Liver (tissue), 9 donors: ENCODE data around the gene KANK2. TPM values are rescaled to one million over a fixed set of nuclear protein-coding genes. Genes with fewer than 3 reads are reported as not detected.
A peak's percentile ranks its signal among the peaks of the same experiment; 100 is the strongest.
"Not testable (repeated sequence)": the region's sequence is repeated elsewhere in the genome, so short reads cannot be mapped to it uniquely, and the experiment has no call there.

Experiments
- DNase-seq: peaks from one replicate; pipeline ENCODE4 v3.0.0-alpha.2; 2017; ENCODE audit warnings: low spot score
- H3K27ac ChIP-seq, 2 donors: one replicate each; pipeline ENCODE4 v1.7.0; 2013; ENCODE audit warnings: inconsistent platforms in 2 of 2, low read length in 2 of 2, control low read depth in 1 of 2, low read depth in 1 of 2, mild to moderate bottlenecking in 1 of 2
- H3K27me3 ChIP-seq, 4 donors: one replicate each; pipeline versions ENCODE4 v1.6.1 to v1.7.0; 2013; ENCODE audit warnings: low read length in 3 of 4, inconsistent platforms in 1 of 4, mild to moderate bottlenecking in 1 of 4, moderate library complexity in 1 of 4; ENCODE audit not compliant: control insufficient read depth in 4 of 4, insufficient read depth in 4 of 4
- H3K36me3 ChIP-seq, 4 donors: one replicate each; pipeline versions ENCODE4 v1.6.1 to v1.7.0; 2013; ENCODE audit warnings: low read length in 3 of 4, mild to moderate bottlenecking in 3 of 4, low read depth in 1 of 4, moderate library complexity in 1 of 4; ENCODE audit not compliant: control insufficient read depth in 4 of 4, insufficient read depth in 3 of 4
- H3K4me1 ChIP-seq, 4 donors: one replicate each; pipeline versions ENCODE4 v1.6.1 to v1.7.0; 2013; ENCODE audit warnings: low read length in 3 of 4, mild to moderate bottlenecking in 3 of 4, moderate library complexity in 1 of 4; ENCODE audit not compliant: control insufficient read depth in 4 of 4, insufficient read depth in 4 of 4
- H3K4me3 ChIP-seq, 3 donors: one replicate each; pipeline versions ENCODE4 v1.6.1 to v1.7.0; 2013; ENCODE audit warnings: low read length in 3 of 3, control low read depth in 1 of 3, low read depth in 1 of 3, mild to moderate bottlenecking in 1 of 3
- H3K9ac ChIP-seq, 2 donors: one replicate each; pipeline ENCODE4 v1.7.0; 2013; ENCODE audit warnings: low read length in 2 of 2, mild to moderate bottlenecking in 2 of 2, moderate library complexity in 2 of 2, control low read depth in 1 of 2, low read depth in 1 of 2
- H3K9me3 ChIP-seq, 4 donors: one replicate each; pipeline versions ENCODE4 v1.6.1 to v1.7.0; 2013; ENCODE audit warnings: low read length in 3 of 4; ENCODE audit not compliant: control insufficient read depth in 4 of 4
- EGR1 ChIP-seq, 2 donors: IDR thresholded peaks; 2 replicates each; pipeline ENCODE4 v1.6.1; 2016 to 2018; ENCODE audit warnings: antibody characterized with exemption in 2 of 2, low read depth in 2 of 2
- FOXA1 ChIP-seq: IDR thresholded peaks from 2 replicates; pipeline ENCODE4 v1.6.1; 2016; ENCODE audit warnings: antibody characterized with exemption
- FOXA2 ChIP-seq: IDR thresholded peaks from 2 replicates; pipeline ENCODE4 v1.6.1; 2016; ENCODE audit warnings: antibody characterized with exemption
- GABPA ChIP-seq, 2 donors: IDR thresholded peaks in 1 of 2; conservative IDR thresholded peaks in 1 of 2; 2 replicates each; pipeline ENCODE4 v1.6.1; 2016; ENCODE audit warnings: antibody characterized with exemption in 2 of 2, mild to moderate bottlenecking in 1 of 2, moderate library complexity in 1 of 2
- HNF4A ChIP-seq, 2 donors: conservative IDR thresholded peaks; 2 replicates each; pipeline ENCODE4 v1.6.1; 2016; ENCODE audit warnings: antibody characterized with exemption in 2 of 2, mild to moderate bottlenecking in 2 of 2
- JUND ChIP-seq, 2 donors: IDR thresholded peaks; 2 replicates each; pipeline ENCODE4 v1.6.1; 2016; ENCODE audit warnings: antibody characterized with exemption in 2 of 2
- NR2F2 ChIP-seq: IDR thresholded peaks from 2 replicates; pipeline ENCODE4 v1.6.1; 2016; ENCODE audit warnings: antibody characterized with exemption
- RAD21 ChIP-seq, 2 donors: IDR thresholded peaks; 2 replicates each; pipeline ENCODE4 v1.6.1; 2016; ENCODE audit warnings: antibody characterized with exemption in 2 of 2, mild to moderate bottlenecking in 2 of 2
- RXRA ChIP-seq, 2 donors: IDR thresholded peaks; 2 replicates each; pipeline ENCODE4 v1.6.1; 2017 to 2018; ENCODE audit warnings: antibody characterized with exemption in 2 of 2, mild to moderate bottlenecking in 1 of 2
- SP1 ChIP-seq: IDR thresholded peaks from 2 replicates; pipeline ENCODE4 v1.6.1; 2018; ENCODE audit warnings: antibody characterized with exemption, mild to moderate bottlenecking
- YY1 ChIP-seq: IDR thresholded peaks from 2 replicates; pipeline ENCODE4 v1.6.1; 2016; ENCODE audit warnings: antibody characterized with exemption, mild to moderate bottlenecking
- ZBTB33 ChIP-seq: IDR thresholded peaks from 2 replicates; pipeline ENCODE4 v1.6.1; 2016; ENCODE audit warnings: antibody characterized with exemption
- WGBS: extraction: QIAGEN DNeasy Blood & Tissue Kit; methylation state at CpG from one replicate; pipeline ENCODE4 v1.1.7; 2013; 5-methylcytosine and 5-hydroxymethylcytosine counted together
- polyA plus RNA-seq, 2 donors: library from polyadenylated mRNA; stranded (reverse) in 1 of 2; unstranded in 1 of 2; fragments of 200-250 nt in 1 of 2; fragments of >200 nt in 1 of 2; fragmentation: Nextera tagmentation in 1 of 2; extraction: Ambion mirVana in 1 of 2; gene quantifications; one replicate each; pipeline versions ENCODE4 v1.2.1 to v1.2.3, GENCODE V29; 2013 to 2015
- total RNA-seq, 2 donors: library from RNA; depleted of rRNA; stranded (reverse); fragments of >200 nt; gene quantifications; one replicate each; pipeline ENCODE4 v1.2.3, GENCODE V29; 2014
- TF ChIP-seq, protein P1 (sequence below): IDR thresholded peaks from 2 replicates; pipeline ENCODE4 v1.6.1; 2016; ENCODE audit warnings: antibody characterized with exemption, mild to moderate bottlenecking
- TF ChIP-seq, protein P2 (sequence below): IDR thresholded peaks from 2 replicates; pipeline ENCODE4 v1.6.1; 2016; ENCODE audit warnings: antibody characterized with exemption
- TF ChIP-seq, protein P3 (sequence below): fragments of 150-350 bp; IDR thresholded peaks from 2 replicates; pipeline ENCODE4 v1.5.1; 2017; ENCODE audit warnings: improper control_type of control experiment, low read depth, low read length; ENCODE audit not compliant: missing input control
- donor health status: healthy.
- donor health status: healthy.
- donor health status: healthy.
- donor health status: healthy.
- donor health status: healthy.

KANK2 gene
- total and polyA plus RNA-seq, 4 donors: 15.0 to 67.8 (median 40.6) TPM

- Histone ChIP-seq H3K9ac (no peak overlapping the region), H3K27ac (no peak overlapping the region), H3K27me3 (no peaks in the 10 kb centered on the region), H3K9me3 (no peaks in the 10 kb centered on the region), H3K4me1 (peaks cover 13 to 50% (median 37%) of the 10 kb centered on the region in 4 donors), H3K36me3 (no peaks in the 10 kb centered on the region), H3K4me3 (no peak overlapping the region)
- no peak for TF ChIP-seq SP1
- TF ChIP-seq, protein P1, sequence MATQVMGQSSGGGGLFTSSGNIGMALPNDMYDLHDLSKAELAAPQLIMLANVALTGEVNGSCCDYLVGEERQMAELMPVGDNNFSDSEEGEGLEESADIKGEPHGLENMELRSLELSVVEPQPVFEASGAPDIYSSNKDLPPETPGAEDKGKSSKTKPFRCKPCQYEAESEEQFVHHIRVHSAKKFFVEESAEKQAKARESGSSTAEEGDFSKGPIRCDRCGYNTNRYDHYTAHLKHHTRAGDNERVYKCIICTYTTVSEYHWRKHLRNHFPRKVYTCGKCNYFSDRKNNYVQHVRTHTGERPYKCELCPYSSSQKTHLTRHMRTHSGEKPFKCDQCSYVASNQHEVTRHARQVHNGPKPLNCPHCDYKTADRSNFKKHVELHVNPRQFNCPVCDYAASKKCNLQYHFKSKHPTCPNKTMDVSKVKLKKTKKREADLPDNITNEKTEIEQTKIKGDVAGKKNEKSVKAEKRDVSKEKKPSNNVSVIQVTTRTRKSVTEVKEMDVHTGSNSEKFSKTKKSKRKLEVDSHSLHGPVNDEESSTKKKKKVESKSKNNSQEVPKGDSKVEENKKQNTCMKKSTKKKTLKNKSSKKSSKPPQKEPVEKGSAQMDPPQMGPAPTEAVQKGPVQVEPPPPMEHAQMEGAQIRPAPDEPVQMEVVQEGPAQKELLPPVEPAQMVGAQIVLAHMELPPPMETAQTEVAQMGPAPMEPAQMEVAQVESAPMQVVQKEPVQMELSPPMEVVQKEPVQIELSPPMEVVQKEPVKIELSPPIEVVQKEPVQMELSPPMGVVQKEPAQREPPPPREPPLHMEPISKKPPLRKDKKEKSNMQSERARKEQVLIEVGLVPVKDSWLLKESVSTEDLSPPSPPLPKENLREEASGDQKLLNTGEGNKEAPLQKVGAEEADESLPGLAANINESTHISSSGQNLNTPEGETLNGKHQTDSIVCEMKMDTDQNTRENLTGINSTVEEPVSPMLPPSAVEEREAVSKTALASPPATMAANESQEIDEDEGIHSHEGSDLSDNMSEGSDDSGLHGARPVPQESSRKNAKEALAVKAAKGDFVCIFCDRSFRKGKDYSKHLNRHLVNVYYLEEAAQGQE: no peak
- TF ChIP-seq YY1: no peak
- no peak for TF ChIP-seq NR2F2
- no peak for TF ChIP-seq FOXA2
- TF ChIP-seq GABPA (IDR thresholded peaks at IDR 0.05 in 1 of 2, conservative IDR thresholded peaks at IDR 0.05 in 1 of 2): no peak
- no peak for TF ChIP-seq RAD21 (IDR thresholded peaks at IDR 0.05)
- no peak for TF ChIP-seq ZBTB33
- TF ChIP-seq FOXA1: no peak
- TF ChIP-seq, protein P2, sequence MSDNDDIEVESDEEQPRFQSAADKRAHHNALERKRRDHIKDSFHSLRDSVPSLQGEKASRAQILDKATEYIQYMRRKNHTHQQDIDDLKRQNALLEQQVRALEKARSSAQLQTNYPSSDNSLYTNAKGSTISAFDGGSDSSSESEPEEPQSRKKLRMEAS: no peak
- TF ChIP-seq, protein P3, sequence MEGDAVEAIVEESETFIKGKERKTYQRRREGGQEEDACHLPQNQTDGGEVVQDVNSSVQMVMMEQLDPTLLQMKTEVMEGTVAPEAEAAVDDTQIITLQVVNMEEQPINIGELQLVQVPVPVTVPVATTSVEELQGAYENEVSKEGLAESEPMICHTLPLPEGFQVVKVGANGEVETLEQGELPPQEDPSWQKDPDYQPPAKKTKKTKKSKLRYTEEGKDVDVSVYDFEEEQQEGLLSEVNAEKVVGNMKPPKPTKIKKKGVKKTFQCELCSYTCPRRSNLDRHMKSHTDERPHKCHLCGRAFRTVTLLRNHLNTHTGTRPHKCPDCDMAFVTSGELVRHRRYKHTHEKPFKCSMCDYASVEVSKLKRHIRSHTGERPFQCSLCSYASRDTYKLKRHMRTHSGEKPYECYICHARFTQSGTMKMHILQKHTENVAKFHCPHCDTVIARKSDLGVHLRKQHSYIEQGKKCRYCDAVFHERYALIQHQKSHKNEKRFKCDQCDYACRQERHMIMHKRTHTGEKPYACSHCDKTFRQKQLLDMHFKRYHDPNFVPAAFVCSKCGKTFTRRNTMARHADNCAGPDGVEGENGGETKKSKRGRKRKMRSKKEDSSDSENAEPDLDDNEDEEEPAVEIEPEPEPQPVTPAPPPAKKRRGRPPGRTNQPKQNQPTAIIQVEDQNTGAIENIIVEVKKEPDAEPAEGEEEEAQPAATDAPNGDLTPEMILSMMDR: no peak
- no peak for TF ChIP-seq RXRA (IDR thresholded peaks at IDR 0.05)
- no peak for DNase-seq
- 93% methylated on average over 9 of the region's 9 CpGs for WGBS
Observed at GRCh38 chr19:11140896-11141295, 56.4 kb downstream of the KANK2 start.

- Histone ChIP-seq H3K27ac (peak overlapping the region; percentile 74 to 81), H3K4me1 (peaks cover 13 to 50% (median 37%) of the 10 kb centered on the region in 4 donors)
- H3K9me3 ChIP-seq, DNase-seq, H3K36me3 ChIP-seq, H3K9ac ChIP-seq, H3K4me3 ChIP-seq, H3K27me3 ChIP-seq: not testable (repeated sequence)
- TF ChIP-seq RXRA (IDR thresholded peaks at IDR 0.05) (peak; percentile 85), HNF4A (conservative IDR thresholded peaks at IDR 0.05) (peak; percentile 55 to 65), YY1 (peak; percentile 36), GABPA (IDR thresholded peaks at IDR 0.05 in 1 of 2, conservative IDR thresholded peaks at IDR 0.05 in 1 of 2) (peak in 1 of 2 donors; percentile 30), NR2F2 (peak; percentile 40), FOXA1 (peak; percentile 72), RAD21 (IDR thresholded peaks at IDR 0.05) (peak in 1 of 2 donors; percentile 50), FOXA2 (peak; percentile 74), JUND (IDR thresholded peaks at IDR 0.05) (peak in 1 of 2 donors; percentile 48), ZBTB33 (peak; percentile 29), EGR1 (IDR thresholded peaks at IDR 0.05; ENCODE audit: low read depth in 2 of 2) (peak in 1 of 2 donors; percentile 53), SP1 (peak; percentile 32)
- TF ChIP-seq, protein P2: peak; percentile 48
- WGBS: 45% methylated on average over 10 of the region's 10 CpGs
Observed at GRCh38 chr19:11140023-11140538, 57.3 kb downstream of the KANK2 start.
